Astrocyte (in vitro differentiated cells and primary cell): ENCODE data around the gene DFFA. TPM values are rescaled to one million over a fixed set of nuclear protein-coding genes. Genes with fewer than 3 reads are reported as not detected.

Experiments used
- DNase-seq: peaks from one replicate; pipeline ENCODE4 v3.0.0-alpha.2; 2010; ENCODE audit warnings: low read depth
- FAIRE-seq: peaks from 2 replicates; lab custom pipeline; 2011; peaks lifted over from hg19 to GRCh38; lab: Jason Lieb, UNC
- H2AFZ ChIP-seq: 2 replicates; pipeline ENCODE4 v1.6.0; 2012; ENCODE audit warnings: low read depth, low read length, inconsistent platforms
- H3K27ac ChIP-seq: 2 replicates; pipeline ENCODE4 v1.5.1; 2011; ENCODE audit warnings: low read depth, low read length, inconsistent platforms
- H3K27me3 ChIP-seq: 2 replicates; pipeline ENCODE4 v1.6.0; 2011; ENCODE audit warnings: low read length, inconsistent platforms; ENCODE audit not compliant: insufficient read depth
- H3K36me3 ChIP-seq: 2 replicates; pipeline ENCODE4 v1.5.1; 2011; ENCODE audit warnings: low read length, inconsistent platforms; ENCODE audit not compliant: insufficient read depth
- H3K4me1 ChIP-seq: 2 replicates; pipeline ENCODE4 v1.5.1; 2011; ENCODE audit warnings: low read length, inconsistent platforms; ENCODE audit not compliant: insufficient read depth
- H3K4me2 ChIP-seq: 2 replicates; pipeline ENCODE4 v1.6.0; 2012; ENCODE audit warnings: low read length, inconsistent platforms
- H3K4me3 ChIP-seq: 2 replicates; pipeline ENCODE4 v1.5.1; 2011; ENCODE audit warnings: low read depth, mild to moderate bottlenecking, low read length, inconsistent platforms; ENCODE audit not compliant: insufficient read depth
- H3K79me2 ChIP-seq: 2 replicates; pipeline ENCODE4 v1.6.0; 2012; ENCODE audit warnings: mild to moderate bottlenecking, low read length, inconsistent platforms; ENCODE audit not compliant: insufficient read depth
- H3K9ac ChIP-seq: 2 replicates; pipeline ENCODE4 v1.6.0; 2012; ENCODE audit warnings: mild to moderate bottlenecking, low read length, inconsistent platforms
- H3K9me3 ChIP-seq: 2 replicates; pipeline ENCODE4 v1.5.1; 2012; ENCODE audit warnings: low read depth, mild to moderate bottlenecking, low read length, inconsistent platforms; ENCODE audit not compliant: insufficient read depth
- H4K20me1 ChIP-seq: 2 replicates; pipeline ENCODE4 v1.6.0; 2012; ENCODE audit warnings: low read length, inconsistent platforms; ENCODE audit not compliant: insufficient read depth
- H3K27ac Mint-ChIP-seq: one replicate; pipeline ENCODE4 v1.8.0; 2021; ENCODE audit warnings: mild to moderate bottlenecking, mixed read lengths; ENCODE audit not compliant: unreplicated experiment
- H3K27me3 Mint-ChIP-seq: one replicate; pipeline ENCODE4 v1.8.0; 2021; ENCODE audit warnings: low read depth, mixed read lengths; ENCODE audit not compliant: unreplicated experiment
- H3K36me3 Mint-ChIP-seq: one replicate; pipeline ENCODE4 v1.8.0; 2021; ENCODE audit warnings: low read depth, mixed read lengths; ENCODE audit not compliant: unreplicated experiment
- H3K4me1 Mint-ChIP-seq: one replicate; pipeline ENCODE4 v1.8.0; 2021; ENCODE audit warnings: low read depth, mixed read lengths; ENCODE audit not compliant: unreplicated experiment
- H3K4me3 Mint-ChIP-seq: one replicate; pipeline ENCODE4 v1.8.0; 2021; ENCODE audit warnings: mild to moderate bottlenecking, moderate library complexity, mixed read lengths; ENCODE audit not compliant: unreplicated experiment
- H3K9me3 Mint-ChIP-seq: one replicate; pipeline ENCODE4 v1.8.0; 2021; ENCODE audit warnings: mild to moderate bottlenecking, mixed read lengths; ENCODE audit not compliant: unreplicated experiment
- CTCF ChIP-seq: IDR thresholded peaks from 2 replicates; pipeline ENCODE4 v1.5.1; 2011; ENCODE audit warnings: low read depth, mild to moderate bottlenecking, inconsistent platforms, low read length, moderate library complexity; ENCODE audit not compliant: insufficient read depth
- EZH2 ChIP-seq: IDR thresholded peaks from 2 replicates; pipeline ENCODE4 v1.6.1; 2012; ENCODE audit warnings: mild to moderate bottlenecking, low read length, inconsistent platforms; ENCODE audit not compliant: insufficient read depth
- total RNA-seq: library from RNA; stranded (reverse); gene quantifications from 2 replicates; pipeline ENCODE4 v1.2.1, GENCODE V29; 2021

The DFFA gene
- total RNA-seq, 1 donor from 2014 or later, result 58.2 TPM

- FAIRE-seq, result no peak
- no peak for DNase-seq
- no peak overlapping the region for H3K4me3 Mint-ChIP-seq
- no peak overlapping the region for H3K4me2 ChIP-seq
- TF ChIP-seq EZH2 (no peak), CTCF (no peak)
- H4K20me1 ChIP-seq, result peaks cover 41% of the 10 kb centered on the region
- H3K79me2 ChIP-seq, result peaks cover 39% of the 10 kb centered on the region
- peaks cover 4% of the 10 kb centered on the region for H3K4me1 ChIP-seq
- H2AFZ ChIP-seq, result no peak overlapping the region
- no peaks in the 10 kb centered on the region for H3K36me3 ChIP-seq
- H3K4me1 Mint-ChIP-seq, result peaks cover 26% of the 10 kb centered on the region
- H3K27ac Mint-ChIP-seq, result no peak overlapping the region
- no peak overlapping the region for H3K4me3 ChIP-seq
- no peak overlapping the region for H3K9ac ChIP-seq
- no peaks in the 10 kb centered on the region for H3K27me3 ChIP-seq
- peaks cover 3% of the 10 kb centered on the region for H3K36me3 Mint-ChIP-seq
- no peak overlapping the region for H3K27ac ChIP-seq
- H3K9me3 Mint-ChIP-seq, result no peaks in the 10 kb centered on the region
- H3K9me3 ChIP-seq, result no peaks in the 10 kb centered on the region
- H3K27me3 Mint-ChIP-seq, result no peaks in the 10 kb centered on the region
Measured at GRCh38 chr1:10520952-10521351, 48.6 kb upstream of the DFFA start.

- Mint-ChIP-seq H3K9me3 (no peaks in the 10 kb centered on the region), H3K4me3 (no peak overlapping the region), H3K4me1 (peaks cover 30% of the 10 kb centered on the region), H3K27me3 (no peaks in the 10 kb centered on the region), H3K27ac (no peak overlapping the region), H3K36me3 (peaks cover 3% of the 10 kb centered on the region)
- no peaks in the 10 kb centered on the region for H3K36me3 ChIP-seq
- H3K4me2 ChIP-seq, result no peak overlapping the region
- DNase-seq (no peak), FAIRE-seq (no peak)
- H2AFZ ChIP-seq, result no peak overlapping the region
- TF ChIP-seq EZH2, result no peak
- TF ChIP-seq CTCF, result no peak
- peaks cover 42% of the 10 kb centered on the region for H3K79me2 ChIP-seq
- H3K9me3 ChIP-seq, result no peaks in the 10 kb centered on the region
- no peaks in the 10 kb centered on the region for H3K27me3 ChIP-seq
- peaks cover 4% of the 10 kb centered on the region for H3K4me1 ChIP-seq
- H3K9ac ChIP-seq, result no peak overlapping the region
- no peak overlapping the region for H3K27ac ChIP-seq
- H4K20me1 ChIP-seq, result peaks cover 45% of the 10 kb centered on the region
- H3K4me3 ChIP-seq, result no peak overlapping the region
Measured at GRCh38 chr1:10520497-10520896, 48.2 kb upstream of the DFFA start.

GRCh38 chr1:10519016-10519417, 46.7 kb upstream of the DFFA start:
- peaks cover 43% of the 10 kb centered on the region for H3K4me1 Mint-ChIP-seq
- FAIRE-seq, result no peak
- no peak overlapping the region for H3K4me3 Mint-ChIP-seq
- H3K4me1 ChIP-seq, result peaks cover 4% of the 10 kb centered on the region
- H3K36me3 ChIP-seq, result no peaks in the 10 kb centered on the region
- H3K4me3 ChIP-seq, result no peak overlapping the region
- no peaks in the 10 kb centered on the region for H3K27me3 Mint-ChIP-seq
- no peak overlapping the region for H3K4me2 ChIP-seq
- no peaks in the 10 kb centered on the region for H3K27me3 ChIP-seq
- H3K27ac Mint-ChIP-seq, result no peak overlapping the region
- H2AFZ ChIP-seq, result no peak overlapping the region
- peaks cover 47% of the 10 kb centered on the region for H3K79me2 ChIP-seq
- TF ChIP-seq CTCF, result no peak
- no peak for TF ChIP-seq EZH2
- H3K9me3 Mint-ChIP-seq, result no peaks in the 10 kb centered on the region
- H3K27ac ChIP-seq, result no peak overlapping the region
- peaks cover 55% of the 10 kb centered on the region for H4K20me1 ChIP-seq
- DNase-seq, result no peak
- no peaks in the 10 kb centered on the region for H3K9me3 ChIP-seq
- H3K36me3 Mint-ChIP-seq, result peaks cover 3% of the 10 kb centered on the region
- H3K9ac ChIP-seq, result no peak overlapping the region
